Type B pancreatic cell (in vitro differentiated cells): ENCODE results near the gene MYL4. TPM values are rescaled to one million over a fixed set of nuclear protein-coding genes. Genes with fewer than 3 reads are reported as not detected.

Experiments used
- DNase-seq: peaks from one replicate; pipeline ENCODE4 v3.0.0; 2021; ENCODE audit warnings: mixed read lengths; ENCODE audit not compliant: unreplicated experiment; ENCODE audit errors: extremely low spot score
- H3K27ac Mint-ChIP-seq: 2 replicates; pipeline ENCODE4 v1.8.0; 2021; ENCODE audit warnings: mild to moderate bottlenecking, mixed read lengths
- H3K27me3 Mint-ChIP-seq: 2 replicates; pipeline ENCODE4 v1.8.0; 2021; ENCODE audit warnings: mixed read lengths
- H3K36me3 Mint-ChIP-seq: 2 replicates; pipeline ENCODE4 v1.8.0; 2021; ENCODE audit warnings: mixed read lengths
- H3K4me1 Mint-ChIP-seq: one replicate; pipeline ENCODE4 v1.8.0; 2021; ENCODE audit warnings: mixed read lengths; ENCODE audit not compliant: unreplicated experiment
- H3K4me3 Mint-ChIP-seq: 2 replicates; pipeline ENCODE4 v1.8.0; 2021; ENCODE audit warnings: mild to moderate bottlenecking, mixed read lengths
- H3K9me3 Mint-ChIP-seq: 2 replicates; pipeline ENCODE4 v1.8.0; 2021; ENCODE audit warnings: mixed read lengths
- total RNA-seq: library from RNA; stranded (reverse); gene quantifications from 2 replicates; pipeline ENCODE4 v1.2.1, GENCODE V29; 2021; ENCODE audit warnings: low replicate concordance
- TF ChIP-seq, protein P1 (sequence below): fragments of 200-600 bp; sonication (generic); conservative IDR thresholded peaks from 2 replicates; pipeline ENCODE4 v1.5.0; 2021; ENCODE audit warnings: antibody characterized with exemption, mild to moderate bottlenecking

The MYL4 gene
- total RNA-seq, 1 donor from 2014 or later: 5.1 TPM

GRCh38 chr17:47227862-47228261 is 18.7 kb downstream of the MYL4 start:
- peaks cover 13% of the 10 kb centered on the region for H3K27me3 Mint-ChIP-seq
- H3K36me3 Mint-ChIP-seq: peaks cover 4% of the 10 kb centered on the region
- peaks cover 16% of the 10 kb centered on the region for H3K4me1 Mint-ChIP-seq
- TF ChIP-seq, protein P1, sequence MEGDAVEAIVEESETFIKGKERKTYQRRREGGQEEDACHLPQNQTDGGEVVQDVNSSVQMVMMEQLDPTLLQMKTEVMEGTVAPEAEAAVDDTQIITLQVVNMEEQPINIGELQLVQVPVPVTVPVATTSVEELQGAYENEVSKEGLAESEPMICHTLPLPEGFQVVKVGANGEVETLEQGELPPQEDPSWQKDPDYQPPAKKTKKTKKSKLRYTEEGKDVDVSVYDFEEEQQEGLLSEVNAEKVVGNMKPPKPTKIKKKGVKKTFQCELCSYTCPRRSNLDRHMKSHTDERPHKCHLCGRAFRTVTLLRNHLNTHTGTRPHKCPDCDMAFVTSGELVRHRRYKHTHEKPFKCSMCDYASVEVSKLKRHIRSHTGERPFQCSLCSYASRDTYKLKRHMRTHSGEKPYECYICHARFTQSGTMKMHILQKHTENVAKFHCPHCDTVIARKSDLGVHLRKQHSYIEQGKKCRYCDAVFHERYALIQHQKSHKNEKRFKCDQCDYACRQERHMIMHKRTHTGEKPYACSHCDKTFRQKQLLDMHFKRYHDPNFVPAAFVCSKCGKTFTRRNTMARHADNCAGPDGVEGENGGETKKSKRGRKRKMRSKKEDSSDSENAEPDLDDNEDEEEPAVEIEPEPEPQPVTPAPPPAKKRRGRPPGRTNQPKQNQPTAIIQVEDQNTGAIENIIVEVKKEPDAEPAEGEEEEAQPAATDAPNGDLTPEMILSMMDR: no peak
- no peak for DNase-seq
- no peak overlapping the region for H3K27ac Mint-ChIP-seq
- no peak overlapping the region for H3K4me3 Mint-ChIP-seq
- no peaks in the 10 kb centered on the region for H3K9me3 Mint-ChIP-seq

- Mint-ChIP-seq H3K4me1 (peaks cover 16% of the 10 kb centered on the region), H3K36me3 (no peaks in the 10 kb centered on the region), H3K4me3 (peak overlapping the region; percentile 70), H3K9me3 (no peaks in the 10 kb centered on the region), H3K27ac (peak overlapping the region; percentile 22), H3K27me3 (peaks cover 13% of the 10 kb centered on the region)
- DNase-seq: peak; percentile 78
- TF ChIP-seq, protein P1: peak; percentile 92
Measured at GRCh38 chr17:47229535-47230443, 20.6 kb downstream of the MYL4 start.

DNA sequence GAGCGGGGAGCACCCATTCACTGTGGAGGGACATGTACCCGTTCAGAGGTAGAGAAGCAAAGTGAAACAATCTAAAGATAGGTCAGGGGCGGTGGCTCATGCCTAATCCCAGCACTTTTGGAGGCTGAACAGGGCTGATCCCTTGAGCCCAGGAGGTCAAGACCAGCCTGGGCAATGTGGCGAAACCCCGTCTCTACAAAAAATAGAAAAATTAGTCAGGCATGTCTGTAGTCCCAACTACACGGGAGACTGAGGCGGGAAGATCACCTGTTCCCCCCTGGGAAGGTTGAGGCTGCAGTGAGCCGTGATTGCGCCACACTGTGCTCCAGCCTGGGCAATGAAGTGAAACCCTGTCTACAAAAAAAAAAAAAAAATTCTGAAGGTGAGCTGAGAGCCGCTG is 21.7 kb downstream of the MYL4 start:
- TF ChIP-seq, protein P1: no peak
- Mint-ChIP-seq H3K27ac (no peak overlapping the region), H3K9me3 (no peaks in the 10 kb centered on the region), H3K4me3 (no peak overlapping the region), H3K36me3 (no peaks in the 10 kb centered on the region), H3K27me3 (peaks cover 13% of the 10 kb centered on the region), H3K4me1 (peaks cover 16% of the 10 kb centered on the region)
- DNase-seq: no peak

DNA sequence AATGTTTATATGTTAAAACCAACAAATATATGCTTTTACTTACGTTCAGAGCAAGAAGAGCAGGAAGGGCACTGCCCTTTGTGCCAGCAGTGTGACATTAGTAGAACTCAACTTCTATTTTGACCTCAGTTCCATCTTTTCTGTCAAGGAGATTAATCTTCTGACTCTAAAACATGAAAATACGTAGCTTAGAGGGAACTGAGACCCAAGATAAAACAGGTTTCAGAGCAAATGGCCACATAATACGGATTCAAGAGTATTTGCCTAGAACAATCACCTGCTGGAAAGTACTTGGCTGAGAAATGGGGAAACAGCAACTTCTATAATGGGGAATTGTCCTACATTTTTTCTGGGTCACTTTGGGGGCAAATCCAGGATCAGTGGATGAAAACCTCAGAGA is 22.2 kb downstream of the MYL4 start:
- Mint-ChIP-seq H3K27ac (no peak overlapping the region), H3K36me3 (no peaks in the 10 kb centered on the region), H3K27me3 (peaks cover 13% of the 10 kb centered on the region), H3K4me1 (peaks cover 16% of the 10 kb centered on the region), H3K4me3 (no peak overlapping the region), H3K9me3 (no peaks in the 10 kb centered on the region)
- TF ChIP-seq, protein P1: no peak
- no peak for DNase-seq

GRCh38 chr17:47231866-47232265 is 22.7 kb downstream of the MYL4 start:
- TF ChIP-seq, protein P1: no peak
- no peaks in the 10 kb centered on the region for H3K9me3 Mint-ChIP-seq
- H3K4me1 Mint-ChIP-seq: peaks cover 16% of the 10 kb centered on the region
- DNase-seq: no peak
- H3K27me3 Mint-ChIP-seq: peaks cover 13% of the 10 kb centered on the region
- H3K36me3 Mint-ChIP-seq: no peaks in the 10 kb centered on the region
- no peak overlapping the region for H3K27ac Mint-ChIP-seq
- H3K4me3 Mint-ChIP-seq: no peak overlapping the region
